GM13977 (cell line): Measurements from ENCODE around the gene SORL1.

Experiments
- DNase-seq: peaks from one replicate; pipeline ENCODE4 v3.0.0; 2012; ENCODE audit warnings: low spot score
- in situ Hi-C: fragments of 300-500 bp; cut with MboI; formaldehyde crosslinking; loops from one replicate; pipeline ENCODE4 v1.12.0; 2022; ENCODE audit warnings: low sequenced_read_pairs, low pct_unique_long_range_greater_than_20kb, mixed read lengths, inconsistent platforms; ENCODE audit not compliant: unreplicated experiment
- TF ChIP-seq, protein P1 (sequence below): IDR thresholded peaks from 2 replicates; pipeline ENCODE4 v1.5.1; 2012; ENCODE audit warnings: mild to moderate bottlenecking, control low read depth; ENCODE audit not compliant: insufficient read depth; ENCODE audit errors: extremely low read depth, missing control alignments

Gene SORL1

DNA sequence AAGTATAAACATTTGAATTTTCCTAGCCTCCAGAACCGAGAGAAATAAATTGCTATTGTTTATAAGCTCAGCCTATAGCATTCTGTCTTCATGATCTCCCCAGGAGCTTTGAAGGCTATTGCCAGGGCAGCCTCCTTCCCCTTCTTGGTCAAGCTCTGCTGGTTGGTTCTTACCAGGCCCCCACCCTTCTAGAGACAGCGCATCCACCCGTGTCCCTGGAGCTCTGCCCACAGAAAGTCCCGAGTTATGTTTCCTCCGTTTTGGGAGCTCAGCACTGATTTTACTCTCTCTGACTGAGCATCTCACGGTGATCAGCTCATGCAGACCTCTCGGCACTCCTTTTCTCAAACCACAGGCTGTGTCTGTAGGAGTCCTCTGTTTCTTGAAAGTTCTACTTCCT is 124.4 kb downstream of the SORL1 start:
- DNase-seq: no peak
- TF ChIP-seq, protein P1, sequence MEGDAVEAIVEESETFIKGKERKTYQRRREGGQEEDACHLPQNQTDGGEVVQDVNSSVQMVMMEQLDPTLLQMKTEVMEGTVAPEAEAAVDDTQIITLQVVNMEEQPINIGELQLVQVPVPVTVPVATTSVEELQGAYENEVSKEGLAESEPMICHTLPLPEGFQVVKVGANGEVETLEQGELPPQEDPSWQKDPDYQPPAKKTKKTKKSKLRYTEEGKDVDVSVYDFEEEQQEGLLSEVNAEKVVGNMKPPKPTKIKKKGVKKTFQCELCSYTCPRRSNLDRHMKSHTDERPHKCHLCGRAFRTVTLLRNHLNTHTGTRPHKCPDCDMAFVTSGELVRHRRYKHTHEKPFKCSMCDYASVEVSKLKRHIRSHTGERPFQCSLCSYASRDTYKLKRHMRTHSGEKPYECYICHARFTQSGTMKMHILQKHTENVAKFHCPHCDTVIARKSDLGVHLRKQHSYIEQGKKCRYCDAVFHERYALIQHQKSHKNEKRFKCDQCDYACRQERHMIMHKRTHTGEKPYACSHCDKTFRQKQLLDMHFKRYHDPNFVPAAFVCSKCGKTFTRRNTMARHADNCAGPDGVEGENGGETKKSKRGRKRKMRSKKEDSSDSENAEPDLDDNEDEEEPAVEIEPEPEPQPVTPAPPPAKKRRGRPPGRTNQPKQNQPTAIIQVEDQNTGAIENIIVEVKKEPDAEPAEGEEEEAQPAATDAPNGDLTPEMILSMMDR: no peak
- in situ Hi-C loops: no loop called here

DNA sequence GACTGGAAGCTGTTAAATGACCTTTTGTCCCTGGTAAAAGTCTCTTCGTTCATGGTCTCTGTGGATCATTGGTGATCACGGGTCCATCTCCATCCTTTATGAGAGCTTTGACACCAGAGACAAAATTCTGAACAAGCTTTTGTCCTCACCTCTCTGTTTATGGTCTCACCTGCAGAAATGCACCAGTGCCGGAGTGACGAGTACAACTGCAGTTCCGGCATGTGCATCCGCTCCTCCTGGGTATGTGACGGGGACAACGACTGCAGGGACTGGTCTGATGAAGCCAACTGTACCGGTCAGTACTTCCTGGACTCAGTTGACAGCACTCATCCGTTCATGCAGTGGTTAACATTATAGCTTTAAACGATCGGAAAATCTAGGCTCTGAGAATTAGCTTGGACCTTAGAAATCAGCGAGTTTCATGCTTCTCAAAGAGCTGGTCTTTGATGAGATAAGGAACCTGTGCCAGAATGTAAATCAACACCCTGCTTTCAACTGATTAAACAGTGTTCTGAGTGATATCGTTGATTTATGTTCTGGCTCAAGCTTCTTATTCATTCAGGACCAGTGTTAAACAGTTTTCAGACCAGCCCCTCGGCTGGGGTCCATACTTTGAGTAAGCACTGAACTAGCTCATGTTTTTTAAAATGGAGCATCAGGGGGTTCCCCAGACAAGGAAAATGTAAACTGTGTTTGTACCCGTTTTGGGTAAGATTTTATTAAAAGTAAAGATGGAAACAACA is 125.2 kb downstream of the SORL1 start:
- TF ChIP-seq, protein P1: no peak
- in situ Hi-C loops: no loop called here
- no peak for DNase-seq

DNA sequence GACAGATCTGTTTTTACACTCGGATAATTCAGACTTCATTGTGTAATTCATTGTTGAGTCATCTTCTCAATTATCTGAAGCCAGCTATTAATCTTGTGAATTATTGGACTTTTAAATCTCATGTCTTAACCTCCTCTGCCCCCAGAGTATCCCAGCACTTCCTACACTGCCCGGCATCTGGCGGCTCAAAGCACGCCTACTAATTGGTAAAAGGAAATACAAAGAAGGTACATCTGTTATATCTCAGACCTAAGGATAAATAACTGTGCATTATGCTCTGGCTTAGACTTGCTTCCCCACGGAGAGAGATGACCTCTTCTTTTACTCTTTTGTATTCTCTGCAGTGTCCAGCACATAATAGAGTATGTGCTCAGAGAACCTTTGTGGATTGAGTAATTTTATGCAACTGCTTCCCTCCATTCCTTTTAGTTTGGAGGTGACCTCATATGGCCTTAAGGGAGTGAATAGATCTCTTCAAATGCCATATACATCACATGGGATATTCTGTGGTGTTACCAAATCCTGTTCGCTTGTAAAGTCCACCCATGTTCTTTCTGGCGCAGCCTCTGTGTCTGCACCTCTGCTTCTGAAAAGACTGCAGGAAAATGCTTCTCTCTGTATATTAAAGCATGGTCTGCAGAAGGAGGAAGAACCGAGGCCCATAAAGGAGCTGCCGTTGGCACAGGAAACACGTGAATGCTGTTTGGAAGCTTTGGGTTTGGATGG is 126.3 kb downstream of the SORL1 start:
- no peak for DNase-seq
- in situ Hi-C loops: no loop called here
- TF ChIP-seq, protein P1: no peak

DNA sequence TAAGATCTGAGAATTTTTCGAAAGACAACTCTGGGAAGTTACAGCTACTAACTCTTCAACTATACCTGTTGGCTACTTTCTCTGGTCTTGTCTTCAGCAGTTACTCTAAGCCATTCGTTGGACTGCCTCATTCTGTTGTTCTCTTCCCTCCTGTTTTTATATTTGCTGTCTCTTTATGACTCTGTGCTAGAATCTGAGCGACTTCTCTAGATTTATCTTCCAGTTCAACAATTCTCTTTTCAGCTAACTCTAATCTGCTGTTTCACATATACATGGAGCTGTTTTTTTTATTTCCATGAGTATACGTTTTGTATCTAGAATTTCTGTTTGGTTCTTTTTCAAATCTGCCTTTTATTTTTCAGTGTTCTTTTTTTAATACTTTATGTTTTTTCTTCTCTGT is 128.0 kb downstream of the SORL1 start:
- TF ChIP-seq, protein P1: no peak
- no peak for DNase-seq
- in situ Hi-C loops: no loop called here

DNA sequence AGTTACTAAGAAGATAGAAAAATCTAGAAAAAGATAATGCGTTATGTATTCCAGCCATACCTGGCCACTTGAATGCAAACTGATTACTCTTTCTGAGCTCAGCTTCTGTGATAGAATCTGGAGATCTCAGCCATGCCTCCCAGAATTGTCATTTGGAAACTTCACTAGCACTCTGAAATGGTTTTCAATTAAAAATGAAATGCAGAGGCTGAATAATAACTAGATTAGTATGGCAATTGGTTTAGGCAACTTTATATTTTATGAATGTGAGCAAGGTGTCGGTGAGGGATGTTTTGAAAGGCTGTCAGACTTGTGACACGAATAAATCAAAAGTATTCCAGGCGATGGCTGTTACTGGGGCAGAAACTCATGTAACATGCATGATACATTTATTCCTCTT is 129.5 kb downstream of the SORL1 start:
- no peak for DNase-seq
- TF ChIP-seq, protein P1: no peak
- in situ Hi-C loops: no loop called here

DNA sequence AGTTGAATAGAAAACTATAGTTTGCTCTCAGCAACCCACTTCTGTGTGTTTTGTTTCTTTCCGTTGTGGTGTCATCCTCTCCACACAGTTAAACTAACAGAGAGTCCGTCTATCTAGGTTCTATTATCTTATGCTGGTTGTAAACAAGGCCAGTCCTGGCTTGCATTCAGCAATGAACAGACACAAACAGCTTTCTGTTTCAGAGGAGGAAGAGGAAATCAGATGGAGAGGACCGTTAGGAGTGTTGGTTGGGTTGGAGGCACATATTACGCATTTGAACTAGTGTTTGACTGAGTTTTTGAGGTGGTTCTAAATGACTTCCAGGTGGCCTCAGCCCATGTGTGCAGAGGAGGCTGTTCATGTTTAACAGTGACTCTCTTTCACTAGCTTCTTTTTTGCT is 130.2 kb downstream of the SORL1 start:
- in situ Hi-C loops: no loop called here
- TF ChIP-seq, protein P1: no peak
- no peak for DNase-seq
